Posterior cingulate gyrus (tissue), 11 donors: ENCODE measurements around the gene SLC38A2.
"Not testable (repeated sequence)": the region's sequence is repeated elsewhere in the genome, so short reads cannot be mapped to it uniquely, and the experiment has no call there.

ENCODE experiments used
- DNase-seq, 10 donors: peaks; one replicate each; pipeline versions ENCODE4 v3.0.0 to v3.0.0-alpha.2; 2020 to 2021; ENCODE audit warnings: mixed read lengths in 3 of 10
- intact Hi-C: fragments of 100-400 bp; cut with DNase I; formaldehyde crosslinking; loops from one replicate; pipeline ENCODE4 v1.15.1; 2023

The SLC38A2 gene

DNA sequence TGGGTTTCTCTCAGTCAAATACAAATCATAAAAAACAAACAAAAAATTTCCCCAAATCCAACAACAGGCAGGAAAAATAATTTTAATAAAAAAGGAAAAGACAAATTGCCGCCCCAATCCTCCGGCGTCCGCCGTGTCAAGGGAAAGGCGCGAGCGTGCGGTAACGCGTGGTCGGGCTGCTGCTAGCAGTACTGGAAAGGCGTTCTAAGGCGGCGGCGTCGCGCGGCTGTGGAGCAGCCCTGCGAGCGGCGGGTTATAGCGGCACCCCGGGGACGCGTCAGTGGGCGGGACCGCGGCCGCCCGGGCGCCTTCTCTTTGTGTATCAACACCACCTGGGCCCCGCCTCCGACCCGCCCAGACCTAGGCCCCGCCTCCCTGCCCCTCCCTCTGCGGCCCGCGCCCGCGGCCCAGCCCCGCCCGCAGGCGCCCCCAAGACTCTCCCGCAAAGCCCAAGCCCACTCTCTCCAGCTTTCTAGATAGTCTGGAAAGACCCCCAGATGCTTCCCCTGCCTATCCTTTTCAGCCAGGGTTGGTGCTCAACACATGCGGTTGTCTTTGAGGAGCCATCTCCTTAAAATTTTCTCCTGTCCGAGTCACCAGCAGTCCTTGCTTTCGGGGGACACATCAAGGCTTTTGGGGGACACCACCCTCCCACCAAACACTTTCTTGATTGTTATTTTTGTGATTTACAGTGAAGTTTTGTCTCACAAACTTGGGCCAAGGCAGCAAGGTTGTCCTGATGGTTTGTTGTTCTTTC, at the start of gene SLC38A2:
TSS of gene SLC38A2 (minus strand) at position 230 of the 757 bp plus-strand sequence. CDS start 1,480 bp downstream, outside the sequence.
- DNase-seq: peak; percentile 95 to 100 (median 98)
- intact Hi-C loops: loop anchor here (1.0 to 10.0 kb wide), 3 partner anchors 11 to 380 kb away; partner anchors contain the start of gene SCAF11

DNA sequence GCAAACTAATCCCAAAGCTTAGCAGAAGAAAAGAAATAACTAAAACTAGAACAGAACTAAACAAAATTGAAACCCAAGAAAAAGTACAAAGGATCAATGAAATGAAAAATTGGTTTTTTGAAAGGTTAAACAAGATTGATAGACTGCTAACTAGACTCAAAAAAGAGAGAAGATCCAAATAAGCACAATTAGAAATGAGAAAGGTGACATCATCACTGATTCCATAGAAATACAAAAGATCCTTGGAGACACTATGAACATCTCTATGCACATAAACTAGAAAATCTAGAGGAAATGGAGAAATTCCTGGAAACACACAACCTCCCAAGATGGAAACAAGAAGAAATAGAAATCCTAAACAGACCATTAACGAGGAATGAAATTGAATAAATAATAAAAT, 47.1 kb upstream of the SLC38A2 start:
- intact Hi-C loops: no loop called here
- DNase-seq: no peak

DNA sequence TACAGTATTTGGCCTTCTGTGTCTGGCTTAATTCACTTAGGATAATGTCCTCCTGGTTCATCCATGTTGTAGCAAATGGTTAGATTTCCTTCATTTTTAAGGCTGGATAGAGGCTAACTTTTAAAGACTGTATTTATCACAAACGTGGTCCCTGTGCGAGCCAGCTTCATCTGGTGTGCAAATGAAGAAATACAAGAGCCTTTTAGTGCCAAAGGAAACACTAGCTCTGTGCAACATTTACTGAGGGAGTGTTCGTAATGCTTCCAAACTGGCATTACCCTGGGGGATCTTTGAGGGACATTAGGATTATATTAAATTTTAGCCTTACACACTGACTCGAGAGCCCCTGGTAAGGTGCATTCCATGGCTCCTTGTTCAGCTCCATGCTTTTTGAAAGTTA, 43.0 kb upstream of the SLC38A2 start:
- intact Hi-C loops: no loop called here

DNA sequence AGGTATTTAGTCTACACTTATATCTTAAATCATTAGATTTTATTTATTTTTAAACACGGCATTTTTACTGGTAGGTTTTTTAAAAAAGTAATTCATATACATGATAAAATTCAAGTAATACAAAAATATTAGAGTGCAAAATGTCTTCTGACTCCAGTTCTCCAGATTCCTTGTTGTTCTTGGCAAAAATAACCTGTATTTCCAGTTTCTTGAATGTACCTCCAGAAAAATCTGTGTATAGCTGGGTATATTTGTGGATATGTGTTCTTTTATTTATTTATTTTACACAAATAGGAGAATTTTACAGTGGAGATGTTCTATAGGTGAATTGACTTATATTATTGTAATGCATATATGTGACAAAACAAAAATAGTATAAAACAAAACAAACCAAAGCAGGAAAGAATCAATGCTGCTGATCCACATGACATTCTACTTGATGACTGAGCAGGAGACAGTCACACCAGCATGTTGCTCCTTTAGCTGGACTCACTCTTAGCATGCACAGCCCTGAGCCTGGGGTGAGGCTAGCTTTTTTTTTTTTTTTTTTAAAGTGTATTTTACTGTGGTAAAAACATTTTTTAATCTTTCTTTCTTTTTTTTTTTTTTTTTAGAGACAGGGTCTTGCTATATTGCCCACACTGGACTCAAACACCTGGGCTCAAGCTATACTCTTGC, 42.2 kb upstream of the SLC38A2 start:
- intact Hi-C loops: no loop called here
- no peak for DNase-seq

More for the DNA sequence above, 43.0 kb upstream of the SLC38A2 start:
- no peak for DNase-seq

DNA sequence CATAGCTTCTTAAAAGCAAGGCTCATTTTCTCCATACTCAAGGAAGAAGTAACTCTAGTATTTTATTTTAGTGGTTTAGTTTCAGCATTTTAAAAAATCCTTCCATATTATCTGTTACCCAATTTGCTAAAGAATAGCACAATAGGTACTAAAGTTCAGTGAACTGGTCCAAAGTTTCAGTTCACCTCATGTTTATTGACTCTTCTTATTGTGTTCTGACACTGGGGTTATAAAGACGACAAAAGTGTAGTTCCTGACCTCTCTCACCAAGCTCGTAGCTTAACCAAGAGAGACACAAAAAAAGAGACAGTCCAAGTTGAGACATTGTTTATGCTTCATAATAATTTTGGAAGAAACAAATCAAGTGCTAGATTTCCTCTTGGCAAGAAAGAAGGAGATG, 40.8 kb upstream of the SLC38A2 start:
- DNase-seq: no peak
- intact Hi-C loops: no loop called here

DNA sequence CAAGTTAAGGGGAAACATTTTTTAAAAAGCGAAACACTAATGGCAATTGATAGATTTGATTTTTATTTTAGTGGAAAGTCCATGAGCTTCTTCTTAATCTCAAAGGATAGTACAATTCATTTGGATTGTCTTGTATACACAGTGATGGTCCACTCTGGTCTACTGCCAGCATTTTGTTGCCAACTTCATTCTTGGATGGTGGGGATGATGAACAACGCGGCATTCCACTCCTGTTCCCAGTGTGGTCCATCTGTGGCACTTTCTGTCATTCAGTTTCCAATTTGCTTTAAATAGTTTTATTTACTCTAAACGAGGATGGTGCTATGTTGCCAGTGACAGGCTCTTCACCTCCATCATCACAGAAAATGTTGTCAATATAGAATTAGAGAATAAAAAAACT, 40.3 kb upstream of the SLC38A2 start:
- no peak for DNase-seq
- intact Hi-C loops: no loop called here

DNA sequence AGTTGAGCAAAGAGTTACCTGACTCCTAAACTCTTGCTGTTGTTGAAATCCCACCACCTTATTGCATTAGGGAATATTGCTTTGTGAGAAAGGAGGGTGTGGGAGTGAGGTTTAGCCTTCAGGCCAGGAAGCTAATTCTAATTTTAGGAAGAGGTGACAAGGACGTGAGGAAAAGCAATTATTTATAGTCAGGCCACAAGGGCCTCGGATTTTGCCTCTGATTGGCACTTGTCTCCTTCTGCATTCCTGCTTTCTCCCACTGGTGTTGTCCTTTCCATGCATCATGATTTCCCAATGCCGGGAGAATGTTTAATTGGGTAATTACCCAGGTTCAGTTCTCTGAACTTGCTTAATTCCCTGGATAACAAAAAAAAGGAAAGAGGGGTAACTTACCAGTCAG, 37.9 kb upstream of the SLC38A2 start:
- DNase-seq: no peak
- intact Hi-C loops: no loop called here

DNA sequence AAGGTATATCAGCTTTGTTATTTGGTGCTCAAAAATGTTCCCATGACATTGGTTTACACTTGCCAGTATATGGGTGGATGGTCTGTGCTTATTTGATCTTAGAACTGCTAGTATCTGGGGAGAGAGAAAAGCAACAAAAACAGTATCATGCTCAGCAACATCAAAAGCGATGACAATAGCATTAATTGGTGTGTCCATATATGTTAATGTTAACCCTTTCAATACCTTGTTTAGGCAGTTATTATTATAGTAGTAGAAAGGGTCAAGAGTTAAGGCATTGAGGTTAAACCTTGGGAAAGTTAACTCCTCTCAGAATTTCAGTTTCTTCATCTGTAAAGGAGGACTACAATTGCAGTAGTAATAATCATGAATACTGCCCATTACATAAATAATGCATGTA, 37.4 kb upstream of the SLC38A2 start:
- intact Hi-C loops: no loop called here
- DNase-seq: no peak

DNA sequence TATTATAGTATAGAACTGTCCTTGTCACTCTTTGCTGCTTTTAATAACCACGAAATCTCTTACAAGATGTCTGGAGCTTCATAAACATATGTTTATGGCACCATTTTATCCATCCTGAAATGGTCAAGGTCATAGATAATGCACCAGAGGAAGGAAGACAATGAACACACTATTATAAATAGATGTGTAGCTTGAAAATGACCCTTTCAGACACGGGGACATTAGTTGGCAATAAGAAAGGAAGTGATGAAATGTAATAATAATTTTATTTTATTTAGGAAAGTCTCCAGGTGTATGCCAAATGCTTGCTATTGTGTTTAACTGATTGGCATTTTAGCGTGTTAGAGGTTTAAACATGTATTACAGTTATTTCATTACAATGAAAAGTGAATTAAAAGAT, 36.8 kb upstream of the SLC38A2 start:
- intact Hi-C loops: no loop called here
- DNase-seq: no peak

DNA sequence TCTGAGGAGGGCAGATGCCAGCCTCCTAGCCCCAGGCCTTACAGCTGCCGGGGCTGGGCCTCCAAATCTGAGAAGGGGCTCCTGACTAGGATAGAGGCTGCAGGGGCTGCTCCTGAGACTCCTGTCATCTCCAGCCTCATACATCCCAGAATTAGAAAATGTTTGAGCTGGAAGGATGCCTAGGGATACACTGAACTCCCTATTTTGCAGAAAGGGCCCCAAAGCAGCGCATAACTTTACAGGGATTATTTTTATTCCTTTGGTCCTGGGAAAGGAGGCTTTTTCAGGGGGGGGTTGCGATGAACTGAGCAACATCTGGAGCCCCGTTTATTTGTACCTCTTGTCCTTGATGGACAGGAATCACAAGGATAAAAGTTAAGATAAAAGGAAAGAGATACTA, 35.9 kb upstream of the SLC38A2 start:
- intact Hi-C loops: no loop called here
- no peak for DNase-seq

DNA sequence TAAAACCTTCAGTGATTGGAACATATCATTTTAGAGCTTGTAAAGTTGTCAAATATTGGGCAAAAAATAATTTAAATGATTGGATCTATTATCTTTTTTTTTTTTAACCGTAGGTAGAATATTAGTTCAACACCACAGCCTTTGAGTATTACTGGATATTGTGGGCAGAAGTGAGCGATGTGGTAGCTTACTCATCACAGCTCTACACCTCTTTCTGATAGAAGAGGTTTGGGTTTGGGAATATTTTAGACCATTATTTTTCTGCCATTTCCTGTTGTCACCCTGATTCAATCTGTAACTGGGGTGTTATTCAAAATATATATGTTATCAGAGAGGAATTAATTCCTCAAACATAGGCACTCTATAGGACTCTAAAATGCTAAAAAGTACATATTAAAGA, 34.8 kb upstream of the SLC38A2 start:
- intact Hi-C loops: no loop called here

DNA sequence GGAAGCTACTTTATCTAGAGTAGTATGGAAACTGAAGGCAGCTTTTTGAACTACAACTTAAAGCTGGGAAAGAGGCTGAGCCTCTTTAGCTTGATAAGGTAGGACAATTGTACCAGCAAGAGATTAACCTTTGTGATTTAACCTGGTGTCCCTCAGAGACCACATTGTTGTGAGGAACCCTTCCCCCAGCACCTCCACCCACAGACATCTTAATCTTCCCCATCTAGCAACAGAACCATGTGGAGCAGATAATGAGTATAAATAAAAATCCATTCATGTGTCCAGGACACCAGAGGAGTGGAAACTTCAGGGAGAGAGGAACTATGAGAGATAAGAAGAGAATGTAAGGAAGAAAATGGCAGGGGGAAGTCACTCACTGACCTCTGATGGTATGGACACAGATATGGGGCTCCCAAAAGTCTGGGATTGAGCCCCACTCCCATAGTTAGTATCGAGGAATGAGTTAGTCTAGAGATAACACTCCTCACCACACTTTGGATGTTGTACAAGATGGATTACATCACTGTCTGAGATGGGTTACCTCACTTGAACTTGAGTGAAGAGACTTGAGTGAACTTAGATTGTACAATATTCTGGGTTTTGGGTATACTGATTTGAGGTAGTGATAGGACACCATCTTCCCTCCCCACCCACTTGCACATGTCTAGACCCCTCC, 33.9 kb upstream of the SLC38A2 start:
- DNase-seq: no peak
- intact Hi-C loops: no loop called here

More for the DNA sequence above, 34.8 kb upstream of the SLC38A2 start:
- no peak for DNase-seq

DNA sequence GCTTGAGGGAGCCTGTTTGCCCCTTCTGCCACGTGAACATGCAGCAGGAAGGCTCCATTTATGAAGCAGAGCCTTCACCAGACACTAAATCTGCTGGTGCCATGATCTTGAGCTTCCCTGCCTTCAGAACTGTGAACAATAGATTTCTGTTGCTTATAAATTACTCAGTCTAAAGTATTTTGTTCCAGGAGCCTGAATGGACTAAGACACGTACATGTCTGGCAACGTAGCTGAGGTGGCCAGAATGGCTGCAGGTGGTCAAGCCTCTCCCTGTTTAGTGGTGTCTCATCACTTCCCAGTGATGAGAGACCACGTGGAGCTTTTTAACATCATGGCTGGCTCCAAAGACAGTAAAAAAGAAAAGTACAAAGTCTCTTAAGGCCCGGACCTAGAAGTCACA, 32.2 kb upstream of the SLC38A2 start:
- no peak for DNase-seq
- intact Hi-C loops: no loop called here

DNA sequence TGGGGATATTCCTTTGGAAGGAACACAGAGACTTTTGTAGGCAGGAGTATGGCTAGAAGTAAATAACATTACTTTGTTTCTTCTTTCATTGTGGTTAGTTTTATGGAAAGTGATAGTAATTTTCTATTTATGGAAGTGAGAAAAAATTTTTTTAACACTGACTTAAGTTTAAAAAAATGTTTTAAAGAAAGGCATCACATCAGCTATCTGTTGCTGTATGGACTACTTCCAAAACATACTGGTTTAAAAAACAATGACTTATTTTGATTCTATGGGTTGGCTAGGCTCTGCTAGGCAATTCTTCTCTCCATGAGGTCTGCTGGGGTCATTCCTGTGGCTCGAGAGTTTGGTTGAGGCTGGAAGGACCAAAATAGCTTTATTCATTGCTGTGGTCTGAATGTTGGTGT, 31.7 kb upstream of the SLC38A2 start:
- intact Hi-C loops: no loop called here
- DNase-seq: no peak

DNA sequence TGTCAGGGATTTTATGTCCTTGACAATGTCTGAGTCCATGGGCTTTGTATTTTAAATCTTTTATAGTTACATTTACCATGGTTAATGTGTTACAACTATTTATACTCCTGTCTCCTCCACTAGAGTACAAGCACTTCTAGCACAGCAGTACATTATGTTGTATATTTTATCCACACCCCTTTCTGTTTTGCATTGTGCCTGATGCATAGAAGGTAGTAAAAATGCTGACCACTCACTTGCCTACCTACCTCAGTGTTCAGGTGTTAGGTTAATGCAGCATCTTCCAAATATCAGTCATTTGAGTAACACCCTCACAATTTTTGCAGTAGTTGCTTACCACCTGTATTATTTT, 31.1 kb upstream of the SLC38A2 start:
- no peak for DNase-seq
- intact Hi-C loops: no loop called here

DNA sequence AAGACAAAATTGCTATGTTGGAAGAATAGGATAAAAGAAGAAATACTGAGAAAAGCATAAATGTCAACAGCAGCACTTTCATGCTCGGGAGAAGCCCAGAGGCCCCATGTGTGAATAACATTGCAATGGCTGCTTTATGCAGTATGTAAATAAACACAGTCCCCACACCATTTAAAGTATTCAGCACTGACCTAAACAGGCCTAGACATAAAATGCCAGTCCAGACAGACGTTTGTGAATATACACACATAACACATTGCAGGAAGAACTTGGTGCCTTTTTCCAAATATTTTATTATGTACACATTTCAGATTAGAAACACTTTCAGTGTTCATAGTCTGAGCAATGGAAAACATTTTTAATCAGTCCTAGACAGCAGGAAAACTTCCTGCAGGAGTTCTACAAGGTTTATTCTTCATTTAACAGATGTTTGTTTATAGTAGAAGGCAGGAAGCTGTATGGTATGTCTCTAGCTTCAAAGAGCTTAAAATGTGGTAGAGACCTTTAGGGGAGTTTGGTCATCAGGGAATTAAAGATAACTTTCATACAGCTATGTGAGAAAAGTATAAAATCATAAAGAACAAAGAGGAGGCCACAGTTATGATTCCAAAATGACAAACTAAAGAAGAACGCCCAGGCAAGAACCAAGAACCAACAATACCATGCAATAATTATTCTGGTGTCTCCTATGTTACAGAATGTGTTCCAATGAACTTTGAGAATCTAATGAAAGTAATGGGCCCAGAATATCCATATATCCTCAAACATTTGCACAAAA, 30.6 kb upstream of the SLC38A2 start:
- intact Hi-C loops: no loop called here
- no peak for DNase-seq

DNA sequence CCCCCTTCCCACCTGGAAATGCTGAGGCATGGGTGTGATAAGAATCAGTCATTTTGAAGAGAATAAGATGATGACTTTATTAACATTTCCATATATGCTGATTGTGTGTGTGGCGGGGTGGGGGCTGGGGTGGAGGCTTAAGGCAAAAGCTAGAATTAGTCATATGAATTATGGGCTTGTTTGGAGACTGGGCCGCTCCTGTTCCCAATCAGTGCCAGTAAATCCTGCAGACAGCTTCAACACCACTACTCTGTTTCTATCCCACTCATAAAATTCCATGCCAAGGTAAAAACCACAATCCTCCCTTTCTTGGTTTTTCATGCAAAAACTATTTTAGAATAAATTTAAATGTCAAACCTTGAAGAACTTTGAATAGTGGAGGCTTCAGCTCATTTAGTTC, 29.9 kb upstream of the SLC38A2 start:
- intact Hi-C loops: no loop called here

DNA sequence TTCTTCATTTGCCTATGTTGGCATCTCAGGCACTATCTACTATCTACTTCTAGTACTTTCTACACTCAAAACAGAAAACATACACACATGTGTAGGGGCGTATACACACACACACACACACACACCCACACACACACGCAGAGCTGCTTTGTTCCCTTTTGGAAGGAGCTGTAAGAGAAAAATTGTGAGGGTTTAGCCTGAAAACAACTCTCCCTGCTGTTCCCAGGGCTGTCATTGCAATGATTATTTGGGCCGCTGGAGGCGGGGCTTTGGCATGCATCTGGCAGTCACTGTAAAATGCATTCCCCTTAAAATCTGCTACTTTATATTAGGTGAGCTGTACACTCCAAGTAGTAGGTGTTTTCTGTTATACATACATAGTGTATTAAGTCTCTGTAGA, 29.1 kb upstream of the SLC38A2 start:
- DNase-seq: peak in 4 of 10 donors; percentile 8 to 75 (median 40)
- intact Hi-C loops: no loop called here

More for the DNA sequence above, 29.9 kb upstream of the SLC38A2 start:
- DNase-seq: peak in 1 of 10 donors; percentile 7

DNA sequence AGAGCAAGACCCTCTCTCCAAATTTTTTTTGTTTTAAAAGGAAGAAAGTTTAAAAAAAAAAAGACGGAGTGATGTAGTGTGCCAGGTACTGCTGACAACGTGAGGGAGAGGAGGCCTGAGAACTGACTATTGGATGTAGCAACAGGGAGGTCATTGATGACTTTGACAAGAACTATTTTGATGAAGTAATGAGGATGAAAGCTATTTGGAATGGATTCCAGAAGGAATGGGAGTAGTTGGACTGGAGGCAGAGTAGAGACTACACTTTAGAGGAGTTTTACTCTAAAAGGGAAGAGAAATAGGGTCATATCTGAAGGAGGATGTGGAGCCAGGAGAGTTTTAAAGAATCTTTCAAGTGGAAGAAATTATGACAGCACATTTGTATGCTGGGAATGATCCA, 27.8 kb upstream of the SLC38A2 start:
- intact Hi-C loops: no loop called here
- no peak for DNase-seq

DNA sequence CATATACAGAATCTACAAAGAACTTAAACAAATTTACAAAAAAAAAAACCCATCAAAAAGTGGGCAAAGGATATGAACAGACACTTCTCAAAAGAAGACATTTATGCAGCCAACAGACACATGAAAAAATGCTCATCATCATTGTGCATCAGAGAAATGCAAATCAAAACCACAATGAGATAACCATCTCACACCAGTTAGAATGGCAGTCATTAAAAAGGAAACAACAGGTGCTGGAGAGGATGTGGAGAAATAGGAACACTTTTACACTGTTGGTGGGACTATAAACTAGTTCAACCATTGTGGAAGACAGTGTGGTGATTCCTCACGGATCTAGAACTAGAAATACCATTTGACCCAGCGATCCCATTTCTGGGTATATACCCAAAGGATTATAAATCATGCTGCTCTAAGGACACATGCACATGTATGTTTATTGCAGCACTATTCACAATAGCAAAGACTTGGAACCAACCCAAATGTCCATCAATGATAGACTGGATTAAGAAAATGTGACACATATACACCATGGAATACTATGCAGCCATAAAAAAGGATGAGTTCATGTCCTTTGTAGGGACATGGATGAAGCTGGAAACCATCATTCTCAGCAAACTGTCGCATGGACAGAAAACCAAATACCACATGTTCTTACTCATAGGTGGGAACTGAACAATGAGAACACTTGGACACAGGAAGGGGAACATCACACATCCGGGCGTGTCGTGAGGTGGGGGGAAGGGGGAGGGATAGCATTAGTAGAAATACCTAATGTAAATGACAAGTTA, 27.1 kb upstream of the SLC38A2 start:
- DNase-seq, intact Hi-C loops: not testable (repeated sequence)
